IMR-90 (cell line): ENCODE results near the gene CCN5. TPM values are rescaled to one million over a fixed set of nuclear protein-coding genes. Genes with fewer than 3 reads are reported as not detected.

Experiments used
- polyA plus RNA-seq, 3 experiments: library from polyadenylated mRNA; depleted of rRNA; stranded (reverse); fragments of >200 nt; gene quantifications; 2 replicates each; pipeline ENCODE4 v1.2.3, GENCODE V29; 2012; ENCODE audit warnings: low replicate concordance in 1 of 3
- total RNA-seq: library from RNA; depleted of rRNA; stranded (reverse); fragments of >200 nt; gene quantifications from 2 replicates; pipeline ENCODE4 v1.2.3, GENCODE V29; 2012; rRNA removed

CCN5 gene
- total and polyA plus RNA-seq, 2 of the 4 experiments (the other 2 are of a cell fraction): not detected

Other genes with a start within 250 kb of the CCN5 start
- gene TTPAL, start 239.5 kb upstream of the CCN5 start, total RNA-seq: 8.2 and 11.9 TPM in 2 replicates
- 18.1 and 18.8 TPM in 2 replicates for gene TTPAL, start 239.5 kb upstream of the CCN5 start, polyA plus RNA-seq (2012; rRNA removed)
- 88.3 and 101 TPM in 2 replicates for gene SERINC3, start 193.3 kb upstream of the CCN5 start, total RNA-seq
- gene SERINC3, start 193.3 kb upstream of the CCN5 start, polyA plus RNA-seq (2012; rRNA removed): 132 TPM in 2 replicates
- 69.4 and 78.3 TPM in 2 replicates for gene PKIG, start 132.8 kb upstream of the CCN5 start, total RNA-seq
- 89.6 and 91.2 TPM in 2 replicates for gene PKIG, start 132.8 kb upstream of the CCN5 start, polyA plus RNA-seq (2012; rRNA removed)
- gene ADA, start 63.7 kb upstream of the CCN5 start, total RNA-seq: 6.9 and 8.1 TPM in 2 replicates
- gene ADA, start 63.7 kb upstream of the CCN5 start, polyA plus RNA-seq (2012; rRNA removed): 11.0 and 11.6 TPM in 2 replicates
- gene KCNK15, start 30.5 kb downstream of the CCN5 start, total RNA-seq: not detected in 2 replicates
- not detected in 2 replicates for gene KCNK15, start 30.5 kb downstream of the CCN5 start, polyA plus RNA-seq (2012; rRNA removed)
- gene RIMS4, start 95.2 kb downstream of the CCN5 start, total RNA-seq: not detected in 2 replicates
- not detected in 2 replicates for gene RIMS4, start 95.2 kb downstream of the CCN5 start, polyA plus RNA-seq (2012; rRNA removed)
- gene YWHAB, start 170.3 kb downstream of the CCN5 start, total RNA-seq: 78.0 and 120 TPM in 2 replicates
- 94.7 and 102 TPM in 2 replicates for gene YWHAB, start 170.3 kb downstream of the CCN5 start, polyA plus RNA-seq (2012; rRNA removed)
- gene PABPC1L, start 194.7 kb downstream of the CCN5 start, total RNA-seq: 4.7 and 6.1 TPM in 2 replicates
- gene PABPC1L, start 194.7 kb downstream of the CCN5 start, polyA plus RNA-seq (2012; rRNA removed): 76.6 and 82.4 TPM in 2 replicates
- gene TOMM34, start 245.0 kb downstream of the CCN5 start, total RNA-seq: 82.8 and 97.5 TPM in 2 replicates
- gene TOMM34, start 245.0 kb downstream of the CCN5 start, polyA plus RNA-seq (2012; rRNA removed): 98.2 and 101 TPM in 2 replicates